Activated CD8-positive, alpha-beta memory T cell treated with anti-CD3 and anti-CD28 coated beads for 48 hours (primary cell): ENCODE measurements around the gene KCND2.
"Not testable (repeated sequence)": the region's sequence is repeated elsewhere in the genome, so short reads cannot be mapped to it uniquely, and the experiment has no call there.

Experiments
- DNase-seq, 3 experiments: peaks; one replicate each; pipeline ENCODE4 v3.0.0-alpha.2; 2020; ENCODE audit warnings: low read depth in 2 of 3, low spot score in 2 of 3

KCND2 gene

GRCh38 chr7:120691915-120692314 lies 418.9 kb downstream of the KCND2 start:
- DNase-seq: no peak

- no peak for DNase-seq
These were observed 422.9 kb downstream of the KCND2 start for GRCh38 chr7:120695848-120696247.

- DNase-seq: no peak
These were observed 427.8 kb downstream of the KCND2 start for GRCh38 chr7:120700796-120701195.

DNA sequence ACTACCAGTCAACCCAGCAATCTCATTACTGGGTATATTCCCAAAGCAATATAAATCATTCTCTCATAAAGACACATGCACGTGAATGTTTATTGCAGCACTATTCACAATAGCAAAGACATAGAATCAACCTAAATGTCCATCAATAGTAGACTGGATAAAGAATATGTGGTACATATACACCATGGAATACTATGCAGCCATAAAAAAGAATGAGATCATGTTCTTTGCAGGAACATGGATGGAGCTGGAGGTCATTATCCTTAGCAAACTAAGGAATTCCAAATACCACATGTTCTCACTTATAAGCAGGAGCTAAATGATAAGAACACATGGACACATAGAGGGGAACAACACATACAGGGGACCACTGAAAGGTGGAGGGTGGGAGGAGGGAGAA lies 429.4 kb downstream of the KCND2 start:
- DNase-seq: not testable (repeated sequence)

DNA sequence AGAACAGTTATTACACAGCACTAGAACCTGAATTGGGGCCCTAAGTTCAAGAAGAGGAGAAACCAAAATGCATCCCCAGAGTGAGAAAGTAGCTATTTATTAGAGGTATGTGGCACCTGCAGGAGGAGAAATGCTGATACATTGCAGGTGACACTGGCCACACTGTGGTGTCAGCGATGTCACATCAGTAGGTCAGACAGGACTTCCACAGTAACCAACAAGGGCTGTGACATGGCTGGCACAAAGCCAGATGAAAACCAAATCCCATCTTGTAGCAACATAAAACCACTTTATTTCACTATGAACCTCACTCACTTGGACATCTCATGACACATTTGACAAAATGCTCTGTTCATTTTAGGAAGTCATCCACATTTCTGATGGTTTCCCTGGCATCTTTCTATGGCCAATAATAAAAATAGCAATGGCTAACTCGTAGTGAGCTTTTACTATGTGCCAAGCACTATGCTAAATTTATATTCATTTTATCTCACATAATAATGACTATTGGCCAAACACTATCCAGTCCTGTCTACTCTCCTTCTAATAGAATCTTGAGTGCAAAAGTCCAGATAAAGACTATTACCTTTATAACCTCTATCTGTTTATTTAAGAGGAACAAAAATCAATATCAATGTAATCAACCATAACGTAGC lies 430.7 kb downstream of the KCND2 start:
- DNase-seq: no peak

DNA sequence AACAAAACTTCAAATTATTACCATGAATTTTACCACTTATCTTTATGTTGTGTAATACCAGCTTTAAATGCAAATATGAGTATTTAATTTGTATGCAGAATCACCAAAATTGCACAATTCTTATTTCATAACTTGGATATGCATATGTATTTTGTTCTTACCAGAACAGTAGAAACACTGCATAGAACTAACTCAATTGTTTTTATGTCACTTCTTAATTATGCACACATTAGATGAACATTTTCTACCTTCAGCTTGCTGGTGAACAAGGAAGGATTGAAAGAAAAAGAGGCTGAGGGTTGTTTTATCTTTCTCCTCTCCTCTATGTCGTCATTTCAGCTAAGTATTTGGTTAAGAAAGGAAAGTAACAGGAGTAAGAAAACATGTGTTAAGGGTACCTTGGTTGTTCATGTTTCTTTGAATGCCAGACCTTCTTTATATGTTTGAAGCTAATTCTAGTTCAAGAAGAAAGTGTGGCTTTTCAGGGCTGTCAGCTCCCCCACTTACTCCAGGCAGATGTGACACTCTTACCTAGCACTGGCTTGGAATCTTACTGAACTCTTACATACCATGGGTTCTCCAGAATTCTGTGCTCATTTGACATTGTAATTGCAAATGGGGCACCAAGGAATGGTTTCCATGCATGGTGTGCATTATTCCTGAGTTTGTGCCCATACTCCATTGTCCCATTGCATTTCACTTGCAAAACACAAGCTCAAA lies 436.4 kb downstream of the KCND2 start:
- DNase-seq: no peak

DNA sequence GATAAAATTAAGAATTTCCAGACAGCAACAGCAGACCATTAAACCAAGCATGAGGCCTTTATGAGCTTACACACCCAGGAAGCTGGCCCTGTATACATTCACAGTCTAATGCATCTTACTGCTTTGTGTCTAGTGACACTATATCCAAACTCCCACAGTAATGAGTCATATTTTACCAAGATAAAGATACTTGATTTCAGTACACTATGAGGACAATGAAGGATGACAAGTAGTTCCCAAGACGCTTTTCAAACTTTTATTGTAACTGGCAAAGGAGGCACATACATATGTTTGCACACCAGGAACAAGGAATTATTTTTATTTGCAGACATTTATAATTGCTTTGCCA lies 437.0 kb downstream of the KCND2 start:
- DNase-seq: no peak

DNA sequence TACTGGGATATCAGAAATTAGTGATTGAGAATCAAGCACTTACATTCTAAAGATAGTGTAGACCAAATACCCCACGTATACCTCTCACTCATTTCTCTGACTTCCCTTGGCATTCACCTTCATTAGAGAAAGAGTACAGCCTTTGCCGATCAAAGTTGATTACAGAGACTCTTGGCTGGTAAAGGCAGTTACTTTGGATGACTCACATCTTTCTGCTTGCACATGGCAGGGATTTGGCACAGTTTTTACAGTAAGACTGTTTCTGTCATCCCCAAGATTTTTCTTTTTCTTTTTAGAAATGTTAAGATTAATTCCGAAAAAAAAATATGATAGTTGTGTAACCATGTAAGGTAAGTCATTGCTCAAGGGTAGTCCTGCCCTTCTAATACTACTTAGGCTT lies 442.0 kb downstream of the KCND2 start:
- no peak for DNase-seq

- DNase-seq: no peak
These were observed 443.3 kb downstream of the KCND2 start for GRCh38 chr7:120716307-120716706.

- DNase-seq: no peak
These were observed 444.2 kb downstream of the KCND2 start for GRCh38 chr7:120717166-120717565.

GRCh38 chr7:120718361-120718760 lies 445.4 kb downstream of the KCND2 start:
- DNase-seq: no peak

GRCh38 chr7:120720317-120720716 lies 447.3 kb downstream of the KCND2 start:
- no peak for DNase-seq

- no peak for DNase-seq
These were observed 450.8 kb downstream of the KCND2 start for GRCh38 chr7:120723465-120724385.

- DNase-seq: no peak
These were observed 451.5 kb downstream of the KCND2 start for GRCh38 chr7:120724448-120724847.

GRCh38 chr7:120724955-120725354 lies 452.0 kb downstream of the KCND2 start:
- no peak for DNase-seq

DNA sequence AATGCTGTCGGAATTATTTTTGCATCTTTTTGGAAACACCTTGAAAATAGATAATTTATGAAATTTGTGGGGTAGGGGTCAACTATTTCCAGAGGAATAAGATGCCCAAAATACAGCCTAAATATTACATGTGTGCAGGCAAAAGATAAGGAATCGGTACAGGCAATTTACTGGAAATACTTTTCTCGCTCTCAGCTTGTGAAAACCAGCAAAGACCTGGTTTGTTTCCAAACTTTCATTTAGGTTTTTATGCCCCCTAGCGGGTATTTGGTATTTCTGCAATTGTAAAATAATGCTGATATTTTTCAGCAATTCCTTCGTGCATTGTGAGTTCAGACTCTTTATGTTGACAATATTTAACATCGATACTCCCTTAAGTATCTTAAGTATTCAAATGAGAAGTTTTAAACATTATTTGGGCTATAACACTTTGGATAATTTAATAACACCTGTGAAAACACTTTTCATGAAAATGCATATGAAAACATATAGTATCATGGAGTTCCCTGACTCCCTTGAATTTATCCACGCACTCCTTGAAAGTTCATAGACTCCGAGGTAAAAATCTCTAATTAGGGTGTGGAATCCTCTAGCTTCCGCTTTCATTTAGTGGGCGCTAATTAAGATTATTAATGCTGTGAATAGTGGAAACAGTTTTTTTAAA lies 452.5 kb downstream of the KCND2 start:
- no peak for DNase-seq

DNA sequence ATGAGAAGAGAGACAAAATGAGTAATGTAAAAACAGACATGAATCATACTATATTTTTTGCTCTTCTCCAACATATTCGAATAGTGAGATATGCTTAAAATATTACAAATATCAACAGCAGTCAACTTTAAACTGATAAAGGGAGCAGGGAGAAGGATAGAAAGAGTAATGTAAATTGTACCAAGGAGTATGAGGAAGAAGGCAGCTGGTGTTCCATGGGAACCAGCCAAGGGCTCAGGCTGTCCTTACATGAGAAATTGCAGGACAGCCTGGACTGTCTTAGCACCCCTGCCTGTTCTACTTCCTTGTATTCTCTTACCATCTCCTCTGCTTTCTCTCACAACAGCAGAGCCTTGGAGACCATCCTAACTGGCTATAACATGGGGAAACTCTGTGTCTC lies 456.3 kb downstream of the KCND2 start:
- no peak for DNase-seq

DNA sequence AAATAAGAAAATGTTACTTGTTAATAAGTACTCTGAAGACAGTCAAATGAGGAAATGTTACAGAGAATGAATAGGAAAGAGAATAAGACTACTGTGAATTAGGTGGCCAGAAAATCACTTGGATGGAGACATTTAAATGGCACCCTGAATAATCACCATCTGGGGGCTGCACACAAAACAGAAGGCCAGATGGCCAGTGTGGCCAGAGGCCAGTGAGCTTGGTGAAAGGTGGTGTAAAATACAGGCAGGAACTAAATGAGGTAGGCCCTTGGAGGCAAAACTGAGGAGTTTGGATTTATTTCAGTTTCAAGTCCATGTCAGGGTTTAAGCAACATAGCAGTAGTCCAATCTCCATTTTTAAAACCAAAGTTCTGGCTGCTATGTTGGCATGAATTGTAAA lies 458.3 kb downstream of the KCND2 start:
- no peak for DNase-seq

GRCh38 chr7:120732256-120732655 lies 459.3 kb downstream of the KCND2 start:
- no peak for DNase-seq

DNA sequence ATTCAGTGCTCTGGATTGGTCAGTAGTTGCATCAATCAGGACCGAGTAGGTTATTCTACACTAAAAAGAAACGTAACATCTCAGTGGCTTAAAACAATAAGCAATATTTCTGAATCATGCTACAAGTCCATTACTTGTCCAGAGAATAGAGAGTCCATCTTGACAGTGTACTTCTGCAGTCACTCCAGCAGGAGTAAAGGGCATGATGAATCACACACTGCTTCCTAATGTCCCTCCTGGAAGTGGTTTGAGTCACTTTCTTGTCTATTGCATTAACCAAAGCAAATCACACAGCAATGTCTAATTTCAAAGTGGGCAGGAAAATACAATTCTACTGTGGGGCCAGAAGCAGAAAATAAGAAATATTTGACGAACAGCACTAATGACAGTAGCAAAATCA lies 460.2 kb downstream of the KCND2 start:
- DNase-seq: no peak

GRCh38 chr7:120733835-120734234 lies 460.9 kb downstream of the KCND2 start:
- no peak for DNase-seq
